Measurements from ENCODE around the gene SKIL.
"Not testable (repeated sequence)": the region's sequence is repeated elsewhere in the genome, so short reads cannot be mapped to it uniquely, and the experiment has no call there.

SKIL gene

GRCh38 chr3:170357176-170358041 lies at the start of gene SKIL:
SKIL (plus strand) TSS chr3:170357715; CDS start chr3:170360332, 2,617 bp downstream.
- peak; percentile 98 for DNase-seq

- no peak for DNase-seq
Measured at GRCh38 chr3:170309046-170309445, 48.5 kb upstream of the SKIL start.

GRCh38 chr3:170317954-170318353 lies 39.6 kb upstream of the SKIL start:
- DNase-seq: no peak

- no peak for DNase-seq
Measured at GRCh38 chr3:170320461-170321121, 36.9 kb upstream of the SKIL start.

- DNase-seq: peak; percentile 13
Measured at GRCh38 chr3:170321321-170322034, 36.0 kb upstream of the SKIL start.

GRCh38 chr3:170322566-170323269 lies 34.8 kb upstream of the SKIL start:
- DNase-seq: no peak

GRCh38 chr3:170323331-170323730 lies 34.2 kb upstream of the SKIL start:
- no peak for DNase-seq

GRCh38 chr3:170324962-170325361 lies 32.6 kb upstream of the SKIL start:
- DNase-seq: no peak

- DNase-seq: no peak
Measured at GRCh38 chr3:170327040-170327808, 30.3 kb upstream of the SKIL start.

GRCh38 chr3:170327868-170328548 lies 29.5 kb upstream of the SKIL start:
- DNase-seq: not testable (repeated sequence)

GRCh38 chr3:170330366-170330765 lies 27.1 kb upstream of the SKIL start:
- peak; percentile 78 for DNase-seq

- peak; percentile 88 for DNase-seq
Measured at GRCh38 chr3:170331143-170331542, 26.4 kb upstream of the SKIL start.

GRCh38 chr3:170337420-170337819 lies 20.1 kb upstream of the SKIL start:
- DNase-seq: no peak

- peak; percentile 8 for DNase-seq
Measured at GRCh38 chr3:170338690-170339340, 18.7 kb upstream of the SKIL start.

GRCh38 chr3:170342273-170342672 lies 15.2 kb upstream of the SKIL start:
- not testable (repeated sequence) for DNase-seq

- DNase-seq: not testable (repeated sequence)
Measured at GRCh38 chr3:170343859-170344258, 13.7 kb upstream of the SKIL start.

GRCh38 chr3:170344971-170345370 lies 12.5 kb upstream of the SKIL start:
- no peak for DNase-seq

- no peak for DNase-seq
Measured at GRCh38 chr3:170346481-170347392, 10.8 kb upstream of the SKIL start.

GRCh38 chr3:170350515-170351413 lies 6.8 kb upstream of the SKIL start:
- no peak for DNase-seq

Data from DMS53 (cell line).